OCI-LY1 (cell line): ENCODE data around the gene TPSD1.

ENCODE experiments used
- CTCF ChIP-seq: fragments of 200-600 bp; sonication (generic), shearing (Covaris generic); IDR thresholded peaks from 2 replicates; pipeline ENCODE4 v1.5.1; 2017; ENCODE audit warnings: mild to moderate bottlenecking, antibody characterized with exemption, low read length, moderate library complexity, mixed read lengths
- EZH2 ChIP-seq: fragments of 200-600 bp; sonication (generic), shearing (Covaris generic); IDR thresholded peaks from 2 replicates; pipeline ENCODE4 v1.8.0; 2017; ENCODE audit warnings: borderline replicate concordance, mixed run types, mild to moderate bottlenecking, antibody characterized with exemption, low read length, moderate library complexity, mixed read lengths

- no peak for TF ChIP-seq CTCF
- no peak for TF ChIP-seq EZH2
Measured at GRCh38 chr16:1263591-1264344, 7.9 kb downstream of the TPSD1 start.
